HEK293 (cell line): ENCODE results near the gene CDKAL1.

Experiments used
- CTCF ChIA-PET: fragments of 350-600 bp; formaldehyde crosslinking; extraction: SDS; loops from one replicate; lab custom pipeline; 2021; ENCODE audit warnings: antibody characterized with exemption; lab: Yijun Ruan, JAX
- POLR2A ChIA-PET: fragments of 300-600 bp; formaldehyde crosslinking; extraction: SDS; loops from one replicate; lab custom pipeline; 2020; ENCODE audit warnings: antibody characterized with exemption, inconsistent platforms; lab: Yijun Ruan, JAX
- H3K27ac ChIP-seq: fragments of 200-500 bp; sonication (Bioruptor generic); 2 replicates; pipeline ENCODE4 v1.5.1; 2014; ENCODE audit warnings: low read depth, low read length, control low read depth, inconsistent platforms; ENCODE audit errors: extremely low read depth
- H3K36me3 ChIP-seq, 2 experiments: fragments of 200-500 bp in 1 of 2; sonication (Bioruptor generic) in 1 of 2; 1 replicate in 1 of 2; 2 replicates in 1 of 2; pipeline ENCODE4 v1.5.1; 2014 to 2017; ENCODE audit warnings: inconsistent platforms in 2 of 2, low read length in 2 of 2; ENCODE audit not compliant: control insufficient read depth in 2 of 2, insufficient read depth in 1 of 2
- H3K4me1 ChIP-seq: fragments of 200-500 bp; sonication (Bioruptor generic); 2 replicates; pipeline ENCODE4 v1.5.1; 2014; ENCODE audit warnings: mild to moderate bottlenecking, low read length, inconsistent platforms; ENCODE audit not compliant: control insufficient read depth, insufficient read depth
- H3K4me3 ChIP-seq: 2 replicates; pipeline ENCODE4 v1.5.1; 2011; ENCODE audit warnings: low read depth, mild to moderate bottlenecking, control low read depth, low read length, moderate library complexity
- H3K9me3 ChIP-seq: fragments of 200-500 bp; sonication (Bioruptor generic); 2 replicates; pipeline ENCODE4 v1.5.1; 2014; ENCODE audit warnings: low read depth, low read length, inconsistent platforms; ENCODE audit not compliant: control insufficient read depth, insufficient read depth
- GLIS1 ChIP-seq: fragments of 450-650 bp; formaldehyde crosslinking; IDR thresholded peaks from 2 replicates; pipeline ENCODE4 v1.5.1; 2016; ENCODE audit warnings: missing biosample characterization, missing genetic modification characterization
- HOXC10 ChIP-seq: sonication (generic); formaldehyde crosslinking; IDR thresholded peaks from 2 replicates; pipeline ENCODE4 v1.8.1; 2023; ENCODE audit warnings: mild to moderate bottlenecking, missing genetic modification reagents
- KLF7 ChIP-seq: fragments of 450-650 bp; formaldehyde crosslinking; IDR thresholded peaks from 2 replicates; pipeline ENCODE4 v1.5.1; 2016; ENCODE audit warnings: missing biosample characterization, missing genetic modification characterization, borderline replicate concordance
- MYNN ChIP-seq: fragments of 450-650 bp; formaldehyde crosslinking; IDR thresholded peaks from 2 replicates; pipeline ENCODE4 v1.5.1; 2016; ENCODE audit warnings: missing biosample characterization, missing genetic modification characterization, borderline replicate concordance
- PRDM10 ChIP-seq: fragments of 450-650 bp; formaldehyde crosslinking; IDR thresholded peaks from 2 replicates; pipeline ENCODE4 v1.5.1; 2016; ENCODE audit warnings: missing biosample characterization, missing genetic modification characterization
- SCRT1 ChIP-seq: fragments of 450-650 bp; formaldehyde crosslinking; IDR thresholded peaks from 2 replicates; pipeline ENCODE4 v1.5.1; 2016; ENCODE audit warnings: missing biosample characterization, missing genetic modification characterization, borderline replicate concordance
- SCRT2 ChIP-seq: fragments of 450-650 bp; formaldehyde crosslinking; IDR thresholded peaks from 2 replicates; pipeline ENCODE4 v1.5.1; 2016; ENCODE audit warnings: missing biosample characterization, missing genetic modification characterization
- WT1 ChIP-seq: fragments of 450-650 bp; formaldehyde crosslinking; IDR thresholded peaks from 2 replicates; pipeline ENCODE4 v1.5.1; 2016; ENCODE audit warnings: missing biosample characterization, missing genetic modification characterization
- ZBTB26 ChIP-seq: fragments of 450-650 bp; formaldehyde crosslinking; optimal IDR thresholded peaks from 2 replicates; pipeline ENCODE3; 2016; ENCODE audit warnings: missing biosample characterization, mild to moderate bottlenecking, missing genetic modification characterization
- ZFHX2 ChIP-seq: fragments of 450-650 bp; formaldehyde crosslinking; conservative IDR thresholded peaks from 2 replicates; pipeline ENCODE4 v1.5.1; 2016; ENCODE audit warnings: missing biosample characterization, missing genetic modification characterization
- ZNF133 ChIP-seq: fragments of 450-650 bp; formaldehyde crosslinking; IDR thresholded peaks from 2 replicates; pipeline ENCODE4 v1.5.1; 2016; ENCODE audit warnings: missing biosample characterization, missing genetic modification characterization
- ZNF140 ChIP-seq: fragments of 450-650 bp; formaldehyde crosslinking; IDR thresholded peaks from 2 replicates; pipeline ENCODE4 v1.5.1; 2016; ENCODE audit warnings: missing biosample characterization, missing genetic modification characterization
- ZNF366 ChIP-seq: fragments of 450-650 bp; formaldehyde crosslinking; conservative IDR thresholded peaks from 2 replicates; pipeline ENCODE4 v1.5.1; 2016; ENCODE audit warnings: missing biosample characterization, missing genetic modification characterization
- ZNF394 ChIP-seq: fragments of 450-650 bp; formaldehyde crosslinking; IDR thresholded peaks from 2 replicates; pipeline ENCODE4 v1.5.1; 2016; ENCODE audit warnings: missing biosample characterization, missing genetic modification characterization, mild to moderate bottlenecking, moderate library complexity, borderline replicate concordance
- ZNF423 ChIP-seq: fragments of 450-650 bp; formaldehyde crosslinking; IDR thresholded peaks from 2 replicates; pipeline ENCODE4 v1.5.1; 2016; ENCODE audit warnings: missing biosample characterization, missing genetic modification characterization
- ZNF48 ChIP-seq: fragments of 450-650 bp; formaldehyde crosslinking; IDR thresholded peaks from 2 replicates; pipeline ENCODE4 v1.5.1; 2016; ENCODE audit warnings: missing biosample characterization, missing genetic modification characterization
- ZNF544 ChIP-seq: fragments of 450-650 bp; formaldehyde crosslinking; IDR thresholded peaks from 2 replicates; pipeline ENCODE4 v1.5.0; 2017; ENCODE audit warnings: missing biosample characterization, missing genetic modification characterization
- ZNF571 ChIP-seq: fragments of 450-650 bp; formaldehyde crosslinking; IDR thresholded peaks from 2 replicates; pipeline ENCODE4 v1.5.0; 2017; ENCODE audit warnings: missing biosample characterization, missing genetic modification characterization
- ZNF585B ChIP-seq: fragments of 450-650 bp; formaldehyde crosslinking; IDR thresholded peaks from 2 replicates; pipeline ENCODE4 v1.5.1; 2016; ENCODE audit warnings: missing biosample characterization, missing genetic modification characterization
- ZNF600 ChIP-seq: fragments of 450-650 bp; formaldehyde crosslinking; IDR thresholded peaks from 2 replicates; pipeline ENCODE4 v1.5.1; 2016; ENCODE audit warnings: missing biosample characterization, missing genetic modification characterization
- TF ChIP-seq, protein P1 (sequence below): fragments of 450-650 bp; IDR thresholded peaks from 2 replicates; pipeline ENCODE4 v1.5.1; 2018; ENCODE audit warnings: missing biosample characterization, mild to moderate bottlenecking, missing genetic modification characterization
- TF ChIP-seq, protein P2 (sequence below): fragments of 450-650 bp; formaldehyde crosslinking; IDR thresholded peaks from 2 replicates; pipeline ENCODE4 v1.5.1; 2017; ENCODE audit warnings: missing biosample characterization, missing genetic modification characterization
- TF ChIP-seq, protein P3 (sequence below): fragments of 450-650 bp; formaldehyde crosslinking; IDR thresholded peaks from 2 replicates; pipeline ENCODE4 v1.5.1; 2016; ENCODE audit warnings: missing biosample characterization, missing genetic modification characterization
- TF ChIP-seq, protein P4 (sequence below): fragments of 450-650 bp; IDR thresholded peaks from 2 replicates; pipeline ENCODE4 v1.5.1; 2018; ENCODE audit warnings: missing biosample characterization, missing genetic modification characterization
- TF ChIP-seq, protein P5 (sequence below): fragments of 450-650 bp; formaldehyde crosslinking; IDR thresholded peaks from 2 replicates; pipeline ENCODE4 v1.5.1; 2017; ENCODE audit warnings: missing biosample characterization, missing genetic modification characterization

The CDKAL1 gene

DNA sequence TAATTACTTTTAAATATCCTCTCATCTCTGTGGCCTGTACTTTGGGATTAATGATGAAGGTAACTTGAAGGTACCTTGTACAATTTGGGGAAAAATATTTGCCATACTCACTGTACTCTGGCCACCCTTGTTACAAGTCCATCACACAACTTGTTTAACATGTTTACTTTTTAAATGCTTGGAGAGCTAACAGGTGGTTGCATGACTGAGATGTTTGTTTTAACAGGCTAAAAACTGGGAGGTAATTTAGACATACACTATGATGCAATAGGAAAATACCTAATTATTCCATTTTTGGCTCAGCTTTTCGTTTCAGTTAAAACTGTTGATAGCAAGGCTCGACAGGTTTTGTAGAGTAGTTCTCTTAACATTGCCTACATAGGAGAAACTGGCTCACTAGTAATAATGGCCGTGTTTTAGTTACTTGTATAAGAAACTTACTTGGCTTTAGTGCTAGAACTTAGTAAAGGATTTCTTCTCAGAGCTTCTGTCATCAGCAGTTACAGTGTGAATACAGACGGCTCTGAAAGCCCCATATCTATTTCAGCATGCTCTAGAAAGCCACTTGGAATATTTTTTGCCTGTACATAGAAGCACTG is 569.5 kb downstream of the CDKAL1 start:
- Histone ChIP-seq H3K4me1 (peaks cover 6% of the 10 kb centered on the region; the same call in 1 of the 2 replicates), H3K4me3 (no peak overlapping the region), H3K27ac (no peak overlapping the region), H3K9me3 (no peaks in the 10 kb centered on the region), H3K36me3 (no peaks in the 10 kb centered on the region)
- POLR2A ChIA-PET, result no interaction called here
- CTCF ChIA-PET, result no interaction called here
- no peak for TF ChIP-seq MYNN (tag by site-specific recombination)
- TF ChIP-seq WT1 (tag by site-specific recombination), result 0 out of 2 replicates have a peak, but pooled peaks have one; percentile 18
- no peak for TF ChIP-seq ZNF366
- no peak for TF ChIP-seq GLIS1 (tag by site-specific recombination)
- TF ChIP-seq HOXC10 (CRISPR knock-in tag), result no peak
- no peak for TF ChIP-seq PRDM10 (tag by site-specific recombination)
- TF ChIP-seq ZNF133, result no peak
- TF ChIP-seq, protein P1, sequence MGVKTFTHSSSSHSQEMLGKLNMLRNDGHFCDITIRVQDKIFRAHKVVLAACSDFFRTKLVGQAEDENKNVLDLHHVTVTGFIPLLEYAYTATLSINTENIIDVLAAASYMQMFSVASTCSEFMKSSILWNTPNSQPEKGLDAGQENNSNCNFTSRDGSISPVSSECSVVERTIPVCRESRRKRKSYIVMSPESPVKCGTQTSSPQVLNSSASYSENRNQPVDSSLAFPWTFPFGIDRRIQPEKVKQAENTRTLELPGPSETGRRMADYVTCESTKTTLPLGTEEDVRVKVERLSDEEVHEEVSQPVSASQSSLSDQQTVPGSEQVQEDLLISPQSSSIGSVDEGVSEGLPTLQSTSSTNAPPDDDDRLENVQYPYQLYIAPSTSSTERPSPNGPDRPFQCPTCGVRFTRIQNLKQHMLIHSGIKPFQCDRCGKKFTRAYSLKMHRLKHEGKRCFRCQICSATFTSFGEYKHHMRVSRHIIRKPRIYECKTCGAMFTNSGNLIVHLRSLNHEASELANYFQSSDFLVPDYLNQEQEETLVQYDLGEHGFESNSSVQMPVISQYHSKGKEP (tag by site-specific recombination), result peak; percentile 31; the same call in 1 of the 2 replicates
- TF ChIP-seq ZNF585B (tag by site-specific recombination), result no peak
- no peak for TF ChIP-seq ZFHX2 (tag by site-specific recombination)
- TF ChIP-seq, protein P2, sequence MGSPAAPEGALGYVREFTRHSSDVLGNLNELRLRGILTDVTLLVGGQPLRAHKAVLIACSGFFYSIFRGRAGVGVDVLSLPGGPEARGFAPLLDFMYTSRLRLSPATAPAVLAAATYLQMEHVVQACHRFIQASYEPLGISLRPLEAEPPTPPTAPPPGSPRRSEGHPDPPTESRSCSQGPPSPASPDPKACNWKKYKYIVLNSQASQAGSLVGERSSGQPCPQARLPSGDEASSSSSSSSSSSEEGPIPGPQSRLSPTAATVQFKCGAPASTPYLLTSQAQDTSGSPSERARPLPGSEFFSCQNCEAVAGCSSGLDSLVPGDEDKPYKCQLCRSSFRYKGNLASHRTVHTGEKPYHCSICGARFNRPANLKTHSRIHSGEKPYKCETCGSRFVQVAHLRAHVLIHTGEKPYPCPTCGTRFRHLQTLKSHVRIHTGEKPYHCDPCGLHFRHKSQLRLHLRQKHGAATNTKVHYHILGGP (tag by site-specific recombination), result peak; percentile 76
- TF ChIP-seq ZNF394 (tag by site-specific recombination), result no peak
- no peak for TF ChIP-seq ZNF48 (tag by site-specific recombination)
- TF ChIP-seq, protein P3, sequence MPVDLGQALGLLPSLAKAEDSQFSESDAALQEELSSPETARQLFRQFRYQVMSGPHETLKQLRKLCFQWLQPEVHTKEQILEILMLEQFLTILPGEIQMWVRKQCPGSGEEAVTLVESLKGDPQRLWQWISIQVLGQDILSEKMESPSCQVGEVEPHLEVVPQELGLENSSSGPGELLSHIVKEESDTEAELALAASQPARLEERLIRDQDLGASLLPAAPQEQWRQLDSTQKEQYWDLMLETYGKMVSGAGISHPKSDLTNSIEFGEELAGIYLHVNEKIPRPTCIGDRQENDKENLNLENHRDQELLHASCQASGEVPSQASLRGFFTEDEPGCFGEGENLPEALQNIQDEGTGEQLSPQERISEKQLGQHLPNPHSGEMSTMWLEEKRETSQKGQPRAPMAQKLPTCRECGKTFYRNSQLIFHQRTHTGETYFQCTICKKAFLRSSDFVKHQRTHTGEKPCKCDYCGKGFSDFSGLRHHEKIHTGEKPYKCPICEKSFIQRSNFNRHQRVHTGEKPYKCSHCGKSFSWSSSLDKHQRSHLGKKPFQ (tag by site-specific recombination), result no peak
- no peak for TF ChIP-seq ZNF423 (tag by site-specific recombination)
- TF ChIP-seq SCRT1 (tag by site-specific recombination), result peak; percentile 77
- TF ChIP-seq, protein P4, sequence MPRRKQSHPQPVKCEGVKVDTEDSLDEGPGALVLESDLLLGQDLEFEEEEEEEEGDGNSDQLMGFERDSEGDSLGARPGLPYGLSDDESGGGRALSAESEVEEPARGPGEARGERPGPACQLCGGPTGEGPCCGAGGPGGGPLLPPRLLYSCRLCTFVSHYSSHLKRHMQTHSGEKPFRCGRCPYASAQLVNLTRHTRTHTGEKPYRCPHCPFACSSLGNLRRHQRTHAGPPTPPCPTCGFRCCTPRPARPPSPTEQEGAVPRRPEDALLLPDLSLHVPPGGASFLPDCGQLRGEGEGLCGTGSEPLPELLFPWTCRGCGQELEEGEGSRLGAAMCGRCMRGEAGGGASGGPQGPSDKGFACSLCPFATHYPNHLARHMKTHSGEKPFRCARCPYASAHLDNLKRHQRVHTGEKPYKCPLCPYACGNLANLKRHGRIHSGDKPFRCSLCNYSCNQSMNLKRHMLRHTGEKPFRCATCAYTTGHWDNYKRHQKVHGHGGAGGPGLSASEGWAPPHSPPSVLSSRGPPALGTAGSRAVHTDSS, result no peak
- TF ChIP-seq ZNF600 (tag by site-specific recombination), result no peak
- peak; percentile 99 for TF ChIP-seq SCRT2 (tag by site-specific recombination)
- TF ChIP-seq ZBTB26 (tag by site-specific recombination), result no peak
- TF ChIP-seq ZNF544 (tag by site-specific recombination), result no peak
- TF ChIP-seq, protein P5, sequence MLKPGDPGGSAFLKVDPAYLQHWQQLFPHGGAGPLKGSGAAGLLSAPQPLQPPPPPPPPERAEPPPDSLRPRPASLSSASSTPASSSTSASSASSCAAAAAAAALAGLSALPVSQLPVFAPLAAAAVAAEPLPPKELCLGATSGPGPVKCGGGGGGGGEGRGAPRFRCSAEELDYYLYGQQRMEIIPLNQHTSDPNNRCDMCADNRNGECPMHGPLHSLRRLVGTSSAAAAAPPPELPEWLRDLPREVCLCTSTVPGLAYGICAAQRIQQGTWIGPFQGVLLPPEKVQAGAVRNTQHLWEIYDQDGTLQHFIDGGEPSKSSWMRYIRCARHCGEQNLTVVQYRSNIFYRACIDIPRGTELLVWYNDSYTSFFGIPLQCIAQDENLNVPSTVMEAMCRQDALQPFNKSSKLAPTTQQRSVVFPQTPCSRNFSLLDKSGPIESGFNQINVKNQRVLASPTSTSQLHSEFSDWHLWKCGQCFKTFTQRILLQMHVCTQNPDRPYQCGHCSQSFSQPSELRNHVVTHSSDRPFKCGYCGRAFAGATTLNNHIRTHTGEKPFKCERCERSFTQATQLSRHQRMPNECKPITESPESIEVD (tag by site-specific recombination), result peak; percentile 67; the same call in 1 of the 2 replicates
- TF ChIP-seq ZNF140 (tag by site-specific recombination), result no peak
- no peak for TF ChIP-seq ZNF571
- TF ChIP-seq KLF7 (tag by site-specific recombination), result no peak
